Cardiac fibroblast (primary cell): ENCODE data around the gene CHMP3.
A peak's percentile ranks its signal among the peaks of the same experiment; 100 is the strongest.
"Not testable (repeated sequence)": the region's sequence is repeated elsewhere in the genome, so short reads cannot be mapped to it uniquely, and the experiment has no call there.

ENCODE experiments used
- DNase-seq, 2 donors: peaks; one replicate each; pipeline versions ENCODE4 v3.0.0 to v3.0.0-alpha.2; 2010; ENCODE audit warnings: low read depth in 2 of 2
- H3K4me3 ChIP-seq, 2 donors: replicated peaks in 1 of 2; 1 replicate in 1 of 2; 2 replicates in 1 of 2; pipeline ENCODE4 v1.5.1; 2011; ENCODE audit warnings: low read depth in 2 of 2, low read length in 2 of 2, mild to moderate bottlenecking in 2 of 2, moderate library complexity in 1 of 2
- TF ChIP-seq, protein P1 (sequence below): IDR thresholded peaks from one replicate; pipeline ENCODE4 v1.5.1; 2011; ENCODE audit warnings: low read depth, mild to moderate bottlenecking, low read length, inconsistent platforms

Gene CHMP3

DNA sequence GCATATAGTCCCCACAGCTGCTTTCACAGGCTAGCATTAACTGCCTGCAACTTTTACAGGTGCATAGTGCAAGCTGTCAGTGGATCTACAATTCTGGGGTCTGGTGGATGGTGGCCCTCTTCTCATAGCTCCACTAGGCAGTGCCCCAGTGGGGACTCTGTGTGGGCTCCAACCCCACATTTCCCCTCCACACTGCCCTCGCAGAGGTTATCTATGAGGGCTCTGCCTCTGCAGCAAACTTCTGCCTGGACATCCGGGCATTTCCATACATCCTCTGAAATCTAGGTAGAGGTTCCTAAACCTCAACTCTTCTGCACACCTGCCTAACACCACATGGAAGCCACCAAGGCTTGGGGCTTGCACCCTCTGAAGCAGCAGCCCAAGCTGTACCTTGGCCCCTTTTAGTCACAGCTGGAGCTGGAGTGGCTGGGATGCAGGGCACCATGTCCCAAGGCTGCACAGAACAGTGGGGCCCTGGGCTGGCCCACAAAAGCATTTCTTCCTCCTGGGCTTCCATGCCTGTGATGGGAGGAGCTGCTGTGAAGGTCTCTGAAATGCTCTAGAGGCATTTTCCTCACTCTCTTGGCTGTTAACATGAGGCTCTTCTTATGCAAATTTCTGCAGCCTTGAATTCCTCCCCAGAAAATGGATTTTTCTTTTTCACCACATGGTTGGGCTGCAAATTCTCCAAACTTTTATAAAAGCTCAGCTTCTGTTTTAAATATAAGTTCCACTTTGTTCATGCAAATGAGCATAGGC lies 62.7 kb downstream of the CHMP3 start:
- H3K4me3 ChIP-seq = no peak overlapping the region
- DNase-seq = no peak
- TF ChIP-seq, protein P1, sequence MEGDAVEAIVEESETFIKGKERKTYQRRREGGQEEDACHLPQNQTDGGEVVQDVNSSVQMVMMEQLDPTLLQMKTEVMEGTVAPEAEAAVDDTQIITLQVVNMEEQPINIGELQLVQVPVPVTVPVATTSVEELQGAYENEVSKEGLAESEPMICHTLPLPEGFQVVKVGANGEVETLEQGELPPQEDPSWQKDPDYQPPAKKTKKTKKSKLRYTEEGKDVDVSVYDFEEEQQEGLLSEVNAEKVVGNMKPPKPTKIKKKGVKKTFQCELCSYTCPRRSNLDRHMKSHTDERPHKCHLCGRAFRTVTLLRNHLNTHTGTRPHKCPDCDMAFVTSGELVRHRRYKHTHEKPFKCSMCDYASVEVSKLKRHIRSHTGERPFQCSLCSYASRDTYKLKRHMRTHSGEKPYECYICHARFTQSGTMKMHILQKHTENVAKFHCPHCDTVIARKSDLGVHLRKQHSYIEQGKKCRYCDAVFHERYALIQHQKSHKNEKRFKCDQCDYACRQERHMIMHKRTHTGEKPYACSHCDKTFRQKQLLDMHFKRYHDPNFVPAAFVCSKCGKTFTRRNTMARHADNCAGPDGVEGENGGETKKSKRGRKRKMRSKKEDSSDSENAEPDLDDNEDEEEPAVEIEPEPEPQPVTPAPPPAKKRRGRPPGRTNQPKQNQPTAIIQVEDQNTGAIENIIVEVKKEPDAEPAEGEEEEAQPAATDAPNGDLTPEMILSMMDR = no peak

DNA sequence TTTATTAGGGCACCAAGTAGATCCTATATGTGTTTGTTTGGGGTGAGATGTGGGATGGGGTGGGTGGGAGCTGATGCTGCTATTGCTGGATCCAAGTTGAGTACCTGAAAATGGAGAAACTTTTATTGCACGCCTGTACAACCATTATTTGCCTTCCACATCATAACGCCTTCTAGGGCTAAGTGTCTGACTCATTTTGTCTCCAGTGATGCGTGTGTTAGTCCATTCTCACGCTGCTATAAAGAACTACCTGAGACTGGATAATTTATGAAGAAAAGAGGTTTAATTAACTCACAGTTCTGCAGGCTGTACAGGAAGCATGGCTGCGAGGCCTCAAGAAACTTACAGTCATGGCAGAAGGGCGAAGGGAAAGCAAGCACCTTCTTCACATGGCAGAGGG lies 63.9 kb downstream of the CHMP3 start:
- TF ChIP-seq, protein P1 = no peak
- no peak overlapping the region for H3K4me3 ChIP-seq
- no peak for DNase-seq

DNA sequence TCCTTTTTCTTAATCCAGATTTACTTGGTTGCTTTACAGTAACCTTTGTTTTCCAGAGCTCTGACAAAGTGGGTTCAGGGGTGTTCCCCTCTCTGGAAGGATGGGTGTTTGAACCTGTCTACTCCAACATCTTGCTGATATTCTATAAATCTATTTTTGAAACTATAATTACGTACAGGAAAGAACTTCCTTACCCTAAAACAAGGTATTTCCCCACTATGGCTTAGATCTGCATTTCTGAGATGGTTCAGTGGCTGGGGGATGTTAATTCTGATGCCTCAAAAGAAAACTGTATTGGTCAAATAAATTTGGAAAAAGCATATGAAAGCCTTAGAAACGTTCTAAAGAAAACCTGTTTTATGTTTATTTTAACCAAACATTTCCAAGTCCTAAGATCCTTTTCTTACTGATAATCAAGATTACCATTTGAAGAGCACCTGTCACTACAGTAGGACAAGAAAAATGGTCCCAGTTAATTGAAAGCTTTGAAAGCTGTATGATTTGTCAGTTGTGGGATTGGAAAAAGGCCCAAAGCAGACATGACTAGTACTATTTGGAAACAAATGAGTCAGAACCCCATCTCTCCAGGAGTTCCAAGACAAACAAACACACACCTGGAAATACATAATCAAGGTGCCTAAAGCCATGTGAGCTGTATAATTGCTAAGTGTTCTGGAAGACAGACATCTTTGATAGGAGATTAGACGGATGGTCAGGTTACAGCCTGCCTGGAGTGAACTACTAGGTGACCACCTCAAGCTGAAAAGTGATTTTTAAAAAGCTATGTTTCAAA lies 64.6 kb downstream of the CHMP3 start:
- TF ChIP-seq, protein P1 = no peak
- no peak overlapping the region for H3K4me3 ChIP-seq
- peak in 1 of 2 donors; percentile 56 for DNase-seq

DNA sequence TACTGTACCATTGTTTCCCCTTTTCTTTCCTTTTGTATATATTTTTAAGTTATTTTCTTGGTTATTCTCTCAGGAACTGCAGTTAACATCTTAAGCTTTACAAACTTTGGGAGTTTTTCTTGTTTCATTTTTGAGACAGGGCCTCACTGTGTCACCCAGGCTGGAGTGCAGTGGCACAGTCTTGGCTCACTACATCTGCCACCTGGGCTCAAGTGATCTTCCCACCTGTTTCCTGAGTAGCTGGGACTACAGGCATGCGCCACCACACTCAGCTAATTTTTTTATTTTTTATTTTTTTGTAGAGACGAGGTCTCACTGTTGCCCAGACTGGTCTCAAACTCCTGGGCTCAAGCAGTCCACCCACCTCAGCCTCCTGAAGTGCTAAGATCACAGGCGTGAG lies 66.9 kb downstream of the CHMP3 start:
- not testable (repeated sequence) for H3K4me3 ChIP-seq, DNase-seq

DNA sequence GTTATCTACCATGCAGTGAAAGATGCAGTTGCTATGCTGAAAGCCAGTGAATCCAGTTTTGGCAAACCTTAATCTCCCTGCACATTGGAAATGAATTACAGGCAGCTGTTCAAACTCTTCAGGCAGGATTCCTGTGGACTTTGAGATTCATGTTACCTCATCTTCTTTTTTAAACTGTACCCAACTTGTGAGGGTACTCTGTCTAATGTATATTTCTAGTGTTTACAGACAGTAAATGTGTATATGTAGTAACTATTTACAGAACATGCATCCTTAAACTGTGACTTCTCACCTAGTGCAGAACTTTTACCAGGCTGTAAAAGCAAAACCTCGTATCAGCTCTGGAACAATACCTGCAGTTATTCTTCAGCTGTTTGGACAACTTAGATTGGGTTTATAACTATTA lies 71.2 kb downstream of the CHMP3 start:
- no peak overlapping the region for H3K4me3 ChIP-seq
- TF ChIP-seq, protein P1 = no peak
- no peak for DNase-seq

DNA sequence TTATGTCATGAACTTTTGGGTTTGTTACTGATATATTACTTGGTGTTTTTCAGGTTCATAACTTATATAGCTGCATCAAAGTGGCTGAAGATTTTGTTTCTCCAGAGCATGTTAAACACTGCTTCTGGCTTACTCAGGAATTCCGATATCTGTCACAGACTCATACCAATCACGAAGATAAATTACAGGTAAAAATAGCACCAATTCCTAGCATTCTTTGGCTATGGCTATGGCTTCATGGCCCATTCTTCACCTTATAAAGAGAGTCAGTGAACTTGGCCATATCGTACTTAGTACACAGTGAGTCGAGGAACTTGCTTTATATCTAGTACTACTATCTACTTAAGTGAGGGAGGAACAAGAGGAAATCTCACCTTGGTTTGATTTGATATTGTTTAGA lies 72.2 kb downstream of the CHMP3 start:
- no peak overlapping the region for H3K4me3 ChIP-seq
- TF ChIP-seq, protein P1 = no peak
- DNase-seq = no peak

DNA sequence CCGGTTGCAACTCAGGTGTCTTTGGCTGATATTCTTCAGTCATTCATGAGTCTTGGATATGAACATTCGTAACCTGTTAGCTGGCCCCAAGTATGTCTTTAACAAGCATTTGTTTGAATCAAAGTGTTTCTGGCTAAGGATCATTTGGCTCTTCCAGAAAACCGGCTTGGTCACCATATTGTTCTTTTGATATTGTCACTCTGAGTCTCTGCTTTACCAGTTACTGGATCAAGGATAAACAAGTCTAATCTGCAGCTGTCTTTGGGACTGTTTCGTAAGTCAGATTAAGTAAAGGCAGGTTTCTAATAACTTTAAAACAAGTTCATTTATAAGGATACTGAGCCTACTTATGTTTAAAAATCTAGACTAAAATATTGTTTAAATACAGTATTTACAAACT lies 73.0 kb downstream of the CHMP3 start:
- no peak for DNase-seq
- TF ChIP-seq, protein P1 = no peak
- H3K4me3 ChIP-seq = no peak overlapping the region
